Osteoblast (primary cell): ENCODE measurements around the gene EDN2. TPM values are rescaled to one million over a fixed set of nuclear protein-coding genes. Genes with fewer than 3 reads are reported as not detected.
A peak's percentile ranks its signal among the peaks of the same experiment; 100 is the strongest.

Experiments
- DNase-seq: peaks from one replicate; pipeline ENCODE4 v3.0.0; 2011; ENCODE audit warnings: low spot score, mixed read lengths; ENCODE audit not compliant: insufficient read length; ENCODE audit errors: missing footprints
- H2AFZ ChIP-seq: 2 replicates; pipeline ENCODE4 v1.6.0; 2011; ENCODE audit warnings: mild to moderate bottlenecking, low read length
- H3K27ac ChIP-seq: 2 replicates; pipeline ENCODE4 v1.5.1; 2011; ENCODE audit warnings: mild to moderate bottlenecking, low read depth, low read length, moderate library complexity
- H3K27me3 ChIP-seq: 2 replicates; pipeline ENCODE4 v1.6.0; 2012; ENCODE audit warnings: mild to moderate bottlenecking, control low read depth, inconsistent platforms, low read length, moderate library complexity; ENCODE audit not compliant: insufficient read depth
- H3K36me3 ChIP-seq: 2 replicates; pipeline ENCODE4 v1.5.1; 2011; ENCODE audit warnings: mild to moderate bottlenecking, low read length, control low read depth, moderate library complexity; ENCODE audit not compliant: insufficient read depth
- H3K4me1 ChIP-seq: 2 replicates; pipeline ENCODE4 v1.5.1; 2011; ENCODE audit warnings: mild to moderate bottlenecking, low read length, control low read depth, moderate library complexity; ENCODE audit not compliant: insufficient read depth
- H3K4me2 ChIP-seq: 2 replicates; pipeline ENCODE4 v1.6.0; 2011; ENCODE audit warnings: mild to moderate bottlenecking, low read length; ENCODE audit not compliant: insufficient read depth
- H3K4me3 ChIP-seq: fragments of 200-600 bp; sonication (generic); 3 replicates; pipeline ENCODE4 v1.5.1; 2012; ENCODE audit warnings: mild to moderate bottlenecking, low read length, inconsistent platforms; ENCODE audit not compliant: insufficient read depth
- H3K79me2 ChIP-seq: 2 replicates; pipeline ENCODE4 v1.6.0; 2012; ENCODE audit warnings: mild to moderate bottlenecking, low read length, control low read depth, inconsistent platforms; ENCODE audit not compliant: insufficient read depth
- H3K9me3 ChIP-seq: 2 replicates; pipeline ENCODE4 v1.5.1; 2011; ENCODE audit warnings: low read depth, low read length, control low read depth
- H4K20me1 ChIP-seq: 2 replicates; pipeline ENCODE4 v1.6.0; 2012; ENCODE audit warnings: mild to moderate bottlenecking, low read length, control low read depth; ENCODE audit not compliant: insufficient read depth
- CTCF ChIP-seq: IDR thresholded peaks from 2 replicates; pipeline ENCODE4 v1.5.1; 2011; ENCODE audit warnings: mild to moderate bottlenecking, low read depth, low read length, moderate library complexity; ENCODE audit errors: extremely low read depth
- total RNA-seq: library from RNA; depleted of rRNA; stranded (reverse); fragments of >200 nt; gene quantifications from 2 replicates; pipeline ENCODE4 v1.2.3, GENCODE V29; 2012

The EDN2 gene
- total RNA-seq, 1 donor: not detected

- no peak for TF ChIP-seq CTCF
- Histone ChIP-seq H3K27ac (no peak overlapping the region), H3K27me3 (peaks cover 17% of the 10 kb centered on the region), H3K9me3 (no peaks in the 10 kb centered on the region), H3K4me3 (no peak overlapping the region), H4K20me1 (no peaks in the 10 kb centered on the region), H3K79me2 (no peaks in the 10 kb centered on the region), H3K4me2 (no peak overlapping the region), H2AFZ (no peak overlapping the region), H3K4me1 (no peaks in the 10 kb centered on the region), H3K36me3 (no peaks in the 10 kb centered on the region)
- DNase-seq: peak; percentile 50
Observed at GRCh38 chr1:41464885-41465284, 19.6 kb downstream of the EDN2 start.

- no peak for TF ChIP-seq CTCF
- Histone ChIP-seq H3K27me3 (peaks cover 17% of the 10 kb centered on the region), H3K4me1 (no peaks in the 10 kb centered on the region), H4K20me1 (no peaks in the 10 kb centered on the region), H2AFZ (no peak overlapping the region), H3K4me3 (no peak overlapping the region), H3K9me3 (no peaks in the 10 kb centered on the region), H3K27ac (no peak overlapping the region), H3K4me2 (no peak overlapping the region), H3K79me2 (no peaks in the 10 kb centered on the region), H3K36me3 (no peaks in the 10 kb centered on the region)
- DNase-seq: no peak
Observed at GRCh38 chr1:41463516-41463915, 21.0 kb downstream of the EDN2 start.

- Histone ChIP-seq H3K4me3 (no peak overlapping the region), H3K36me3 (no peaks in the 10 kb centered on the region), H3K9me3 (no peaks in the 10 kb centered on the region), H4K20me1 (no peaks in the 10 kb centered on the region), H3K79me2 (no peaks in the 10 kb centered on the region), H3K4me1 (no peaks in the 10 kb centered on the region), H3K27ac (no peak overlapping the region), H2AFZ (no peak overlapping the region), H3K4me2 (no peak overlapping the region), H3K27me3 (peaks cover 17% of the 10 kb centered on the region)
- TF ChIP-seq CTCF: no peak
- no peak for DNase-seq
Observed at GRCh38 chr1:41462680-41463004, 21.8 kb downstream of the EDN2 start.

GRCh38 chr1:41461790-41462679, 22.4 kb downstream of the EDN2 start:
- no peak for TF ChIP-seq CTCF
- Histone ChIP-seq H3K4me1 (no peaks in the 10 kb centered on the region), H3K9me3 (no peaks in the 10 kb centered on the region), H3K79me2 (no peaks in the 10 kb centered on the region), H3K4me3 (no peak overlapping the region), H3K27me3 (peaks cover 11% of the 10 kb centered on the region), H2AFZ (no peak overlapping the region), H3K4me2 (no peak overlapping the region), H3K27ac (no peak overlapping the region), H3K36me3 (no peaks in the 10 kb centered on the region), H4K20me1 (no peaks in the 10 kb centered on the region)
- peak; percentile 67 for DNase-seq
